CD4-positive, CD25-positive, alpha-beta regulatory T cell (primary cell): ENCODE measurements around the gene ERGIC1. TPM values are rescaled to one million over a fixed set of nuclear protein-coding genes. Genes with fewer than 3 reads are reported as not detected.

Experiments
- ATAC-seq, 2 donors: fragments of 150-1000 bp; cut with Tn5 transposase; one replicate each; pipeline ENCODE4 v1.10.0; 2021; ENCODE audit warnings: low read depth in 2 of 2, moderate number of reproducible peaks in 2 of 2, moderate library complexity in 1 of 2
- DNase-seq, 3 donors: peaks; one replicate each; pipeline versions ENCODE4 v3.0.0 to v3.0.0-alpha.2; 2012 to 2022; ENCODE audit warnings: mixed read lengths in 1 of 3
- H3K27ac ChIP-seq: one replicate; pipeline ENCODE4 v1.7.0; 2013; ENCODE audit warnings: mild to moderate bottlenecking, low read length; ENCODE audit not compliant: insufficient read depth, poor library complexity, severe bottlenecking
- H3K27me3 ChIP-seq: one replicate; pipeline ENCODE4 v1.7.0; 2013; ENCODE audit warnings: low read length; ENCODE audit not compliant: control insufficient read depth, insufficient read depth
- H3K36me3 ChIP-seq: one replicate; pipeline ENCODE4 v1.7.0; 2013; ENCODE audit warnings: mild to moderate bottlenecking, low read length, moderate library complexity; ENCODE audit not compliant: control insufficient read depth, insufficient read depth
- H3K4me1 ChIP-seq: 2 replicates; pipeline ENCODE4 v1.7.0; 2013; ENCODE audit warnings: mild to moderate bottlenecking, low read length; ENCODE audit not compliant: insufficient read depth, control insufficient read depth, poor library complexity, severe bottlenecking
- H3K4me3 ChIP-seq: one replicate; pipeline ENCODE4 v1.7.0; 2013; ENCODE audit warnings: low read depth, mild to moderate bottlenecking, low read length, moderate library complexity
- H3K9me3 ChIP-seq, 2 experiments: 1 replicate in 1 of 2; 2 replicates in 1 of 2; pipeline ENCODE4 v1.7.0; 2013; ENCODE audit warnings: low read length in 2 of 2, mild to moderate bottlenecking in 1 of 2, moderate library complexity in 1 of 2; ENCODE audit not compliant: control insufficient read depth in 2 of 2
- H3K27ac Mint-ChIP-seq, 3 donors: one replicate each; pipeline ENCODE4 v1.8.0; 2020 to 2022; ENCODE audit warnings: mild to moderate bottlenecking in 3 of 3, mixed read lengths in 3 of 3, moderate library complexity in 2 of 3
- H3K27me3 Mint-ChIP-seq: one replicate; pipeline ENCODE4 v1.8.0; 2022; ENCODE audit warnings: mild to moderate bottlenecking, mixed read lengths
- H3K36me3 Mint-ChIP-seq: one replicate; pipeline ENCODE4 v1.8.0; 2020; ENCODE audit warnings: mixed read lengths
- H3K4me1 Mint-ChIP-seq, 4 donors: one replicate each; pipeline ENCODE4 v1.8.0; 2020 to 2022; ENCODE audit warnings: mixed read lengths in 4 of 4, mild to moderate bottlenecking in 1 of 4
- H3K4me3 Mint-ChIP-seq, 4 donors: one replicate each; pipeline ENCODE4 v1.8.0; 2020 to 2022; ENCODE audit warnings: mild to moderate bottlenecking in 4 of 4, mixed read lengths in 4 of 4, moderate library complexity in 3 of 4
- H3K9me3 Mint-ChIP-seq, 7 donors: one replicate each; pipeline ENCODE4 v1.8.0; 2020 to 2022; ENCODE audit warnings: mixed read lengths in 7 of 7, mild to moderate bottlenecking in 3 of 7, moderate library complexity in 2 of 7
- polyA plus RNA-seq, 4 donors: library from polyadenylated mRNA; unstranded; fragments of 300-500 nt; fragmentation: Illumina TruSeq; gene quantifications; one replicate each; pipeline ENCODE4 v1.2.3, GENCODE V29; 2021
- total RNA-seq: library from RNA; stranded (reverse); gene quantifications from one replicate; pipeline ENCODE4 v1.2.3, GENCODE V29; 2022

The ERGIC1 gene
- total and polyA plus RNA-seq, 5 donors from 2014 or later, result 15.7 to 58.4 (median 19.9) TPM

DNA sequence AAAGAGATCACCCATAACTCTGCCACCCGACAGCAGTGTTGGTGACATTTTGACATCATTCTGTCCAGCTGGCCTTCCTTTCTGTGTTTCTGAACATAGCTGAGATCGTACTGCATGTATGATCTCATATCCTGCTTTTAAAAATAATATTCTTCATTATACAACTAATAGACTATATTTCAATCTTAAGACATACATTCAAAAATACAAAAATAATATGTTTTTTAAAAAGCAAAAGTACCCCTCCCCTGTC is 77.5 kb downstream of the ERGIC1 start:
- Mint-ChIP-seq H3K4me3 (no peak overlapping the region), H3K36me3 (peaks cover 24% of the 10 kb centered on the region), H3K27me3 (no peaks in the 10 kb centered on the region), H3K9me3 (no peaks in the 10 kb centered on the region), H3K27ac (no peak overlapping the region), H3K4me1 (no peaks in the 10 kb centered on the region)
- Histone ChIP-seq H3K9me3 (no peaks in the 10 kb centered on the region), H3K36me3 (peaks cover 24% of the 10 kb centered on the region), H3K27ac (no peak overlapping the region), H3K4me1 (no peaks in the 10 kb centered on the region), H3K4me3 (no peak overlapping the region), H3K27me3 (no peaks in the 10 kb centered on the region)
- DNase-seq (no peak), ATAC-seq (no peak)

- no peaks in the 10 kb centered on the region for H3K9me3 ChIP-seq
- no peaks in the 10 kb centered on the region for H3K9me3 Mint-ChIP-seq
- H3K36me3 Mint-ChIP-seq, result peaks cover 26% of the 10 kb centered on the region
- H3K4me3 ChIP-seq, result no peak overlapping the region
- DNase-seq (no peak), ATAC-seq (no peak)
- H3K27me3 Mint-ChIP-seq, result no peaks in the 10 kb centered on the region
- no peak overlapping the region for H3K4me3 Mint-ChIP-seq
- H3K27ac ChIP-seq, result no peak overlapping the region
- H3K4me1 ChIP-seq, result no peaks in the 10 kb centered on the region
- peak overlapping the region in 1 of 3 donors; percentile 56 for H3K27ac Mint-ChIP-seq
- H3K27me3 ChIP-seq, result no peaks in the 10 kb centered on the region
- H3K4me1 Mint-ChIP-seq, result peaks cover 0 to under 1% (median 0%) of the 10 kb centered on the region in 4 donors
- peaks cover 26% of the 10 kb centered on the region for H3K36me3 ChIP-seq
Observed at GRCh38 chr5:172911976-172912375, 77.9 kb downstream of the ERGIC1 start.

GRCh38 chr5:172913117-172913850 is 79.2 kb downstream of the ERGIC1 start:
- H3K27ac Mint-ChIP-seq, result no peak overlapping the region

DNA sequence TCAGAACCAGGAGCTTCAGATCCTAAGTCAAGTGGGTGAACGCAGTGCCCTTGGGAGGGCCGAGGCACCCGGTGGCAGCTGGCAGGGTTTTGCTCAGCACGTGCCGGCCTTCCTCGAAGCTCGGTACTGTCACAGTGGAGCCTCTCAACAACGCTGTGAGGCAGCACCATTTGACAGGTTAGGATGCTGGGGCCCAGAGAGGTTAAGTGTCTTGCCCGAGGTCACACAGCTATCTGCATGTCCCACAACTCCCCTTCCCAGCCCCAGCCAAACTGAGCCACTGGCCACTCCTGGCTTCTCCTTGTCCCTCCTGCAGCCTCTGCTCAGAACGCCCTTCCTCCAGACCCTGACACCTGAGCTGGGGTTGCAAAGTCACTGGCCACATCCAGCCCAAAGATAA is 81.5 kb downstream of the ERGIC1 start:
- H3K27ac ChIP-seq, result no peak overlapping the region
- H3K27ac Mint-ChIP-seq, result no peak overlapping the region

More at GRCh38 chr5:172913117-172913850, 79.2 kb downstream of the ERGIC1 start:
- DNase-seq, result no peak
- H3K4me1 ChIP-seq, result no peaks in the 10 kb centered on the region
- H3K27me3 Mint-ChIP-seq, result no peaks in the 10 kb centered on the region
- H3K36me3 Mint-ChIP-seq, result peaks cover 34% of the 10 kb centered on the region
- H3K4me1 Mint-ChIP-seq, result peaks cover 0 to 5% (median 0%) of the 10 kb centered on the region in 4 donors
- no peak overlapping the region for H3K4me3 ChIP-seq
- H3K27me3 ChIP-seq, result no peaks in the 10 kb centered on the region
- H3K36me3 ChIP-seq, result peaks cover 34% of the 10 kb centered on the region
- no peaks in the 10 kb centered on the region for H3K9me3 Mint-ChIP-seq
- H3K4me3 Mint-ChIP-seq, result no peak overlapping the region
- no peak overlapping the region for H3K27ac ChIP-seq
- no peak for ATAC-seq
- H3K9me3 ChIP-seq, result no peaks in the 10 kb centered on the region

GRCh38 chr5:172918421-172919371 is 84.6 kb downstream of the ERGIC1 start:
- Histone ChIP-seq H3K36me3 (peaks cover 29% of the 10 kb centered on the region), H3K27ac (no peak overlapping the region), H3K9me3 (no peaks in the 10 kb centered on the region), H3K4me3 (no peak overlapping the region), H3K4me1 (no peaks in the 10 kb centered on the region), H3K27me3 (no peaks in the 10 kb centered on the region)
- peaks cover 0 to 14% (median 0%) of the 10 kb centered on the region in 4 donors for H3K4me1 Mint-ChIP-seq
- H3K36me3 Mint-ChIP-seq, result peaks cover 32% of the 10 kb centered on the region
- H3K9me3 Mint-ChIP-seq, result no peaks in the 10 kb centered on the region
- no peaks in the 10 kb centered on the region for H3K27me3 Mint-ChIP-seq
- ATAC-seq, result peak in 1 of 2 donors; percentile 24
- peak overlapping the region in 1 of 4 donors; percentile 62 for H3K4me3 Mint-ChIP-seq
- DNase-seq, result peak in 1 of 3 donors; percentile 6
- H3K27ac Mint-ChIP-seq, result peak overlapping the region; percentile 81 to 91 (median 90)

More for the DNA sequence above, 81.5 kb downstream of the ERGIC1 start:
- Mint-ChIP-seq H3K4me3 (no peak overlapping the region), H3K27me3 (no peaks in the 10 kb centered on the region), H3K36me3 (peaks cover 32% of the 10 kb centered on the region), H3K9me3 (no peaks in the 10 kb centered on the region), H3K4me1 (peaks cover 0 to 14% (median 0%) of the 10 kb centered on the region in 4 donors)
- ATAC-seq, result no peak
- Histone ChIP-seq H3K4me1 (no peaks in the 10 kb centered on the region), H3K36me3 (peaks cover 34% of the 10 kb centered on the region), H3K27me3 (no peaks in the 10 kb centered on the region), H3K9me3 (no peaks in the 10 kb centered on the region), H3K4me3 (no peak overlapping the region)
- DNase-seq, result no peak

DNA sequence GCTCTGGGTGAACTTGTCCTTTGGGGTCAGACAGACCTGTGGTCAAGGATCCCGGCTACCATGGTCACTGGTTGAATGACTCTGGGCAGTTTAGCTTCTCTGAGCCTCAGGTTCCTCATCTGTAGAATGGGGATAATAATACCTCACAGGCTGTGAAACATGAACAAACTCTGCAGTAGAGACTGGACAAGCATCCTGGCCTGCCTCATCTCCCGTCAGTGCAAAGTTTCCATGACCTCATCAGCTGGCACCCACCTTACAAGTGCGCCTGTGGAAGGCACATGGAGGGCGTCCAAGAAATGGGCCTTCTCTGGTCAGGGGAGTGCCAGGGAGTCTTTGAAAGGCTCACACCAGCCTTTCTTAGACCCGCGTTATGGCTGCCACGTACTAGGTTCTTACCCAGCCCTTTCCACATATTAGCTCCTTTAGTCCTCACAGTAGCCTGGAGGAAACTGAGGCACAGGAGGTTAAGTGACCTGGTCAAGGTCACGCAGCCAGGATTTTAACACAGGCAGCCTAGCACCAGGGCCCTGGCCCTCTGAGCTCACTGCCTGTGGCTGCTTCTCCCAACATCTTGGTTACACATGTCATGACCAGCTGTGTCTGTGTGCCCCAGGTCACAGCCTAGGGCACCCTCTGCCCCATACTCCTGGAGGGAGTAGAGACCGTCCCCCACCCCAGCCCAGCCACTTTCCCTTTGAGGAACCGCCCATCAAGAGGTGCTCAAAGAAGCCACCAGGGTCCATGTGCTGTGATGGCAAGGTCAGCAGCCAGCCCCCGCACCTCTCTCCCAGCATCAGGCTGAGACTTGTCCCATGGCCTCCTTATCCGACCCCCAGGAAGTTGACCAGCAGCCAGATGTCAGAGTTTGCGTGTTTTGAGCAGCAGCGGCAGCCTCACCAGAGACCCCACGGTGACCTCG is 85.7 kb downstream of the ERGIC1 start:
- peaks cover 32% of the 10 kb centered on the region for H3K36me3 Mint-ChIP-seq
- H3K27me3 Mint-ChIP-seq, result no peaks in the 10 kb centered on the region
- no peaks in the 10 kb centered on the region for H3K9me3 Mint-ChIP-seq
- DNase-seq (no peak), ATAC-seq (no peak)
- Histone ChIP-seq H3K36me3 (peaks cover 25% of the 10 kb centered on the region), H3K27ac (no peak overlapping the region), H3K4me1 (no peaks in the 10 kb centered on the region), H3K27me3 (no peaks in the 10 kb centered on the region), H3K4me3 (no peak overlapping the region), H3K9me3 (no peaks in the 10 kb centered on the region)
- H3K27ac Mint-ChIP-seq, result peak overlapping the region in 2 of 3 donors; percentile 81 to 90
- peaks cover 0 to 14% (median 0%) of the 10 kb centered on the region in 4 donors for H3K4me1 Mint-ChIP-seq
- no peak overlapping the region for H3K4me3 Mint-ChIP-seq

- DNase-seq, result no peak
- no peak overlapping the region for H3K4me3 Mint-ChIP-seq
- no peaks in the 10 kb centered on the region for H3K4me1 ChIP-seq
- H3K27me3 Mint-ChIP-seq, result no peaks in the 10 kb centered on the region
- H3K27ac ChIP-seq, result no peak overlapping the region
- H3K9me3 Mint-ChIP-seq, result no peaks in the 10 kb centered on the region
- H3K4me1 Mint-ChIP-seq, result peaks cover 0 to 14% (median 0%) of the 10 kb centered on the region in 4 donors
- H3K27me3 ChIP-seq, result no peaks in the 10 kb centered on the region
- ATAC-seq, result peak in 1 of 2 donors; percentile 6
- H3K4me3 ChIP-seq, result no peak overlapping the region
- peaks cover 19% of the 10 kb centered on the region for H3K36me3 ChIP-seq
- no peak overlapping the region for H3K27ac Mint-ChIP-seq
- no peaks in the 10 kb centered on the region for H3K9me3 ChIP-seq
- peaks cover 35% of the 10 kb centered on the region for H3K36me3 Mint-ChIP-seq
Observed at GRCh38 chr5:172920447-172920849, 86.4 kb downstream of the ERGIC1 start.
